ENCODE measurements around the gene FALEC.
"Not testable (repeated sequence)": the region's sequence is repeated elsewhere in the genome, so short reads cannot be mapped to it uniquely, and the experiment has no call there.

Gene FALEC

GRCh38 chr1:150558761-150559655 lies 43.5 kb downstream of the FALEC start:
- no peak for DNase-seq (ENCODE audit: low read depth, low spot score)

GRCh38 chr1:150559656-150560010 lies 44.1 kb downstream of the FALEC start:
- no peak for DNase-seq (ENCODE audit: low read depth, low spot score)

- no peak for DNase-seq (ENCODE audit: low read depth, low spot score)
Measured at GRCh38 chr1:150560011-150560438, 44.5 kb downstream of the FALEC start.

- DNase-seq (ENCODE audit: low read depth, low spot score): no peak
Measured at GRCh38 chr1:150560576-150561253, 45.2 kb downstream of the FALEC start.

- peak; percentile 90 for DNase-seq (ENCODE audit: low read depth, low spot score)
Measured at GRCh38 chr1:150561254-150561973, 45.9 kb downstream of the FALEC start.

GRCh38 chr1:150561974-150562445 lies 46.5 kb downstream of the FALEC start:
- peak; percentile 82 for DNase-seq (ENCODE audit: low read depth, low spot score)

- no peak for DNase-seq (ENCODE audit: low read depth, low spot score)
Measured at GRCh38 chr1:150562446-150563339, 47.1 kb downstream of the FALEC start.

GRCh38 chr1:150563340-150564038 lies 47.9 kb downstream of the FALEC start:
- no peak for DNase-seq (ENCODE audit: low read depth, low spot score)

- no peak for DNase-seq (ENCODE audit: low read depth, low spot score)
Measured at GRCh38 chr1:150564051-150564991, 48.8 kb downstream of the FALEC start.

GRCh38 chr1:150565240-150565991 lies 49.9 kb downstream of the FALEC start:
- not testable (repeated sequence) for DNase-seq (ENCODE audit: low read depth, low spot score)

GRCh38 chr1:150566589-150567340 lies 51.2 kb downstream of the FALEC start:
- no peak for DNase-seq (ENCODE audit: low read depth, low spot score)

GRCh38 chr1:150567341-150567716 lies 51.8 kb downstream of the FALEC start:
- no peak for DNase-seq (ENCODE audit: low read depth, low spot score)

GRCh38 chr1:150567717-150568593 lies 52.4 kb downstream of the FALEC start:
- peak; percentile 95 for DNase-seq (ENCODE audit: low read depth, low spot score)

GRCh38 chr1:150568594-150568966 lies 53.0 kb downstream of the FALEC start:
- DNase-seq (ENCODE audit: low read depth, low spot score): no peak

- DNase-seq (ENCODE audit: low read depth, low spot score): no peak
Measured at GRCh38 chr1:150572918-150573647, 57.5 kb downstream of the FALEC start.

- DNase-seq (ENCODE audit: low read depth, low spot score): not testable (repeated sequence)
Measured at GRCh38 chr1:150573648-150574071, 58.1 kb downstream of the FALEC start.

All from iPS DF 19.7 (cell line).